Endodermal cell (in vitro differentiated cells): ENCODE data around the gene RNF181. TPM values are rescaled to one million over a fixed set of nuclear protein-coding genes. Genes with fewer than 3 reads are reported as not detected.

Experiments
- DNase-seq: peaks from one replicate; pipeline ENCODE4 v3.0.0-alpha.2; 2017
- H3K27ac ChIP-seq: 2 replicates; pipeline ENCODE4 v1.5.1; 2013; ENCODE audit warnings: mild to moderate bottlenecking, low read depth, low read length, moderate library complexity
- H3K27me3 ChIP-seq: 2 replicates; pipeline ENCODE4 v1.6.1; 2013; ENCODE audit warnings: mild to moderate bottlenecking, low read length, moderate library complexity; ENCODE audit not compliant: insufficient read depth, control insufficient read depth, poor library complexity, severe bottlenecking
- H3K36me3 ChIP-seq: 2 replicates; pipeline ENCODE4 v1.7.0; 2013; ENCODE audit warnings: mild to moderate bottlenecking, low read length, moderate library complexity; ENCODE audit not compliant: control insufficient read depth, insufficient read depth
- H3K4me1 ChIP-seq: one replicate; pipeline ENCODE4 v1.7.0; 2013; ENCODE audit warnings: low read length; ENCODE audit not compliant: control insufficient read depth, insufficient read depth
- H3K4me3 ChIP-seq: 2 replicates; pipeline ENCODE4 v1.5.1; 2013; ENCODE audit warnings: mild to moderate bottlenecking, low read length, moderate library complexity
- H3K9ac ChIP-seq: 2 replicates; pipeline ENCODE4 v1.6.1; 2013; ENCODE audit warnings: mild to moderate bottlenecking, low read length, moderate library complexity; ENCODE audit not compliant: poor library complexity, severe bottlenecking; ENCODE audit errors: extremely low read depth
- H3K9me3 ChIP-seq: 2 replicates; pipeline ENCODE4 v1.6.1; 2013; ENCODE audit warnings: mild to moderate bottlenecking, low read length, moderate library complexity; ENCODE audit not compliant: control insufficient read depth
- H3K27ac Mint-ChIP-seq: 2 replicates; pipeline ENCODE4 v1.8.0; 2020; ENCODE audit warnings: mixed read lengths
- H3K27me3 Mint-ChIP-seq: 2 replicates; pipeline ENCODE4 v1.8.0; 2021; ENCODE audit warnings: mild to moderate bottlenecking, mixed read lengths; ENCODE audit not compliant: insufficient read depth
- H3K36me3 Mint-ChIP-seq: 2 replicates; pipeline ENCODE4 v1.8.0; 2020; ENCODE audit warnings: low read depth, mixed read lengths
- H3K4me1 Mint-ChIP-seq: 2 replicates; pipeline ENCODE4 v1.8.0; 2020; ENCODE audit warnings: mixed read lengths
- H3K4me3 Mint-ChIP-seq: 2 replicates; pipeline ENCODE4 v1.8.0; 2020; ENCODE audit warnings: mild to moderate bottlenecking, moderate library complexity, mixed read lengths
- H3K9me3 Mint-ChIP-seq: 2 replicates; pipeline ENCODE4 v1.8.0; 2020; ENCODE audit warnings: mild to moderate bottlenecking, mixed read lengths
- CTCF ChIP-seq: fragments of 200-600 bp; sonication (generic); conservative IDR thresholded peaks from 2 replicates; pipeline ENCODE4 v1.5.0; 2021; ENCODE audit warnings: antibody characterized with exemption, mild to moderate bottlenecking
- WGBS, 2 experiments: methylation state at CpG; one replicate each; pipeline versions ENCODE4 v1.1.5 to v1.1.7; 2013; ENCODE audit warnings: missing lambda C conversion rate in 2 of 2, mixed read lengths in 1 of 2; ENCODE audit not compliant: insufficient coverage in 1 of 2, insufficient read length in 1 of 2; 5-methylcytosine and 5-hydroxymethylcytosine counted together
- total RNA-seq, 2 donors: library from RNA; stranded (reverse); fragmentation: NEBNext Ultra II Directional in 1 of 2; extraction: Animal tissue kit (Norgen Biotek cat#: 25700) in 1 of 2; gene quantifications; 2 replicates in 1 of 2; 3 replicates in 1 of 2; pipeline ENCODE4 v1.2.1, GENCODE V29; 2021

RNF181 gene
- total RNA-seq, 2 donors from 2014 or later = 113 to 118 TPM

- H3K36me3 ChIP-seq = peaks cover 53% of the 10 kb centered on the region
- H3K9ac ChIP-seq = no peak overlapping the region
- H3K9me3 ChIP-seq = no peaks in the 10 kb centered on the region
- peak; percentile 40 for DNase-seq
- Mint-ChIP-seq H3K4me1 (peaks cover 12% of the 10 kb centered on the region), H3K4me3 (no peak overlapping the region), H3K27ac (no peak overlapping the region), H3K9me3 (no peaks in the 10 kb centered on the region), H3K36me3 (peaks cover 23% of the 10 kb centered on the region), H3K27me3 (no peaks in the 10 kb centered on the region)
- H3K27me3 ChIP-seq = no peaks in the 10 kb centered on the region
- TF ChIP-seq CTCF = no peak
- WGBS, 2 experiments = 74 to 89% methylated on average over 3 to 4 of the region's 4 CpGs
- H3K27ac ChIP-seq = peak overlapping the region; percentile 62
- H3K4me1 ChIP-seq = peaks cover 7% of the 10 kb centered on the region
- H3K4me3 ChIP-seq = no peak overlapping the region
Observed at GRCh38 chr2:85605406-85606115, 10.0 kb downstream of the RNF181 start.

GRCh38 chr2:85606116-85606455 is 10.5 kb downstream of the RNF181 start:
- Histone ChIP-seq H3K27me3 (no peaks in the 10 kb centered on the region), H3K4me1 (peaks cover 7% of the 10 kb centered on the region), H3K4me3 (no peak overlapping the region), H3K36me3 (peaks cover 53% of the 10 kb centered on the region), H3K9ac (no peak overlapping the region), H3K9me3 (no peaks in the 10 kb centered on the region), H3K27ac (peak overlapping the region; percentile 62)
- H3K27ac Mint-ChIP-seq = no peak overlapping the region
- 96 to 98% methylated on average over 7 of the region's 7 CpGs for WGBS, 2 experiments
- H3K4me1 Mint-ChIP-seq = peaks cover 12% of the 10 kb centered on the region
- no peak for DNase-seq
- H3K27me3 Mint-ChIP-seq = no peaks in the 10 kb centered on the region
- H3K4me3 Mint-ChIP-seq = no peak overlapping the region
- peaks cover 23% of the 10 kb centered on the region for H3K36me3 Mint-ChIP-seq
- TF ChIP-seq CTCF = no peak
- H3K9me3 Mint-ChIP-seq = no peaks in the 10 kb centered on the region

GRCh38 chr2:85607268-85608215 is 12.0 kb downstream of the RNF181 start:
- Histone ChIP-seq H3K4me1 (peaks cover 7% of the 10 kb centered on the region), H3K4me3 (no peak overlapping the region), H3K36me3 (peaks cover 53% of the 10 kb centered on the region), H3K27me3 (no peaks in the 10 kb centered on the region), H3K9ac (no peak overlapping the region), H3K9me3 (no peaks in the 10 kb centered on the region), H3K27ac (no peak overlapping the region)
- TF ChIP-seq CTCF = no peak
- H3K4me3 Mint-ChIP-seq = no peak overlapping the region
- H3K27me3 Mint-ChIP-seq = no peaks in the 10 kb centered on the region
- H3K9me3 Mint-ChIP-seq = no peaks in the 10 kb centered on the region
- DNase-seq = peak; percentile 40
- peaks cover 12% of the 10 kb centered on the region for H3K4me1 Mint-ChIP-seq
- 93 to 98% methylated on average over 8 to 9 of the region's 9 CpGs for WGBS, 2 experiments
- H3K36me3 Mint-ChIP-seq = peaks cover 23% of the 10 kb centered on the region
- H3K27ac Mint-ChIP-seq = peak overlapping the region; percentile 62
